Mesodermal cell (in vitro differentiated cells): ENCODE measurements around the gene GLS.
"Not testable (repeated sequence)": the region's sequence is repeated elsewhere in the genome, so short reads cannot be mapped to it uniquely, and the experiment has no call there.

Source experiments
- H3K27ac ChIP-seq: 2 replicates; pipeline ENCODE4 v1.7.0; 2013; ENCODE audit warnings: mild to moderate bottlenecking, low read depth, low read length, moderate library complexity; ENCODE audit not compliant: severe bottlenecking
- H3K36me3 ChIP-seq: 2 replicates; pipeline ENCODE4 v1.7.1; 2013; ENCODE audit warnings: mild to moderate bottlenecking, low read length, moderate library complexity; ENCODE audit not compliant: control insufficient read depth, insufficient read depth
- H3K4me1 ChIP-seq: one replicate; pipeline ENCODE4 v1.7.1; 2013; ENCODE audit warnings: mild to moderate bottlenecking, low read length; ENCODE audit not compliant: insufficient read depth, control insufficient read depth, poor library complexity, severe bottlenecking
- H3K4me3 ChIP-seq: 2 replicates; pipeline ENCODE4 v1.7.0; 2013; ENCODE audit warnings: low read length, control low read depth, mild to moderate bottlenecking; ENCODE audit not compliant: insufficient read depth, poor library complexity, severe bottlenecking; ENCODE audit errors: extremely low read depth
- H3K9me3 ChIP-seq: 2 replicates; pipeline ENCODE4 v1.7.1; 2013; ENCODE audit warnings: mild to moderate bottlenecking, low read length, moderate library complexity; ENCODE audit not compliant: control insufficient read depth
- WGBS, 2 experiments: methylation state at CpG; one replicate each; pipeline ENCODE4 v1.1.5; 2013; ENCODE audit warnings: missing lambda C conversion rate in 2 of 2; ENCODE audit not compliant: insufficient coverage in 2 of 2; 5-methylcytosine and 5-hydroxymethylcytosine counted together

GLS gene

DNA sequence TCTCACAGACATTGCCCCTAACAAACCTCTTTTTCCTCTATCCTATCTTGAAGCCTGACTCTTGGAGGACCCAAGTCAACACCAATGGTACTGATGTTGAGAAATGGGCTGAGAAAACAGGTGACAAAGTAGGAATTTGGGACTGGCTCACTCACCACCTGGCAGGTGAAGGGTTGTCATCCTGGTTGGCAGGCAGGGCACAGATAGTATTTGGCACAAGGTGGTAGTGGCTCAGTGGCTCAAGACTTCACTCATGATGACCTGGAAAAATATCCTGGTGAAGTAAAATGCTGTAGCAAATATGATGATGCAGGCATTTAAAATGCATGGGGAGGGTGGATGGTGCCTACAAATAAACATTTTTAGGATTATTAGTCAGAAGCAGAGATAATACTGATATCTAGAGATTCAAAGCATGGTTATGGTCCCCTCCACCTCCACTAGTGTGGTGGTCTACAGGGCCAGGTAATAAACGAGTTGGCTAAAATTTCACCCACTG lies 38.0 kb upstream of the GLS start:
- Histone ChIP-seq H3K36me3 (no peaks in the 10 kb centered on the region), H3K4me1 (peaks cover 16% of the 10 kb centered on the region), H3K9me3 (no peaks in the 10 kb centered on the region), H3K27ac (no peak overlapping the region), H3K4me3 (no peak overlapping the region)
- 80 to 100% methylated on average over 1 of the region's 1 CpG for WGBS, 2 experiments

DNA sequence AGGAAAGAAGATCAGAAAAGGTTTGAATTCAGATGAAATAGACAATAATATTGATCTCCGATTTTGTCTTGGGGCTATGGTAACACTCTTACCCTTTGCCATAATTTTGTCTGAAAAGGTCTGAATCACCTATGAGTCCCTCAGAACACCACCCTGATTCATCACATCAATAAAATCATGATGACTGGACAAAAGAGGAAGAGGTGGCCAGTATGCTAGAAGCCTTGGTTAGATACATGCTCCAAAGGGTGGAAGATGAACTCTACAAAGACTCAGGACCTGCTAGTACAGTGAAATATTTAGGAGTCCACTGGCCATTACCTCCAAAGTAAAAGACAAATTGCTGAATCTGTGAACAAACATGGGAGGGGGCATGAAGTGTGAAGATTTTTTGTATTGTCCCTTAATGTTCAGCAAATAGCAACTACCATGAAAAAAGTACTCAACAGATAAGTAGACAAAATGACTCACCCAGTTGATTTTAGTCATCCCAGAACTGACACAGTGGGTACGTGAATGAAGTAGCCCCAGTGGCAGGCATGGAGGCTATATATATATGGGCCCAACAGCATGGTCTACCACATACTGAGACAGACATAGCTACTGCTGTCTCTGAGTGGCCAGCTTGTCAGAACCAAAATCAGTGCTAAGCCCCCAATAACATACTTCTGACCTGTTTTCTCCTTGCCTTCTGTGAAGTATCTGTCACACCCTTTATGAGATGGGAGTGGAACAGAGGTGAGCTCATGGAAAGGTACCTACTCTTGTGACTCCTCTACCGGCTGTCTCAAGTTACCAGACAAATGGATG lies 36.5 kb upstream of the GLS start:
- no peaks in the 10 kb centered on the region for H3K36me3 ChIP-seq
- H3K9me3 ChIP-seq, result no peaks in the 10 kb centered on the region
- no peak overlapping the region for H3K4me3 ChIP-seq
- H3K4me1 ChIP-seq, result peaks cover 6% of the 10 kb centered on the region
- H3K27ac ChIP-seq, result no peak overlapping the region
- WGBS, 2 experiments, result 93 to 100% methylated on average over 1 to 2 of the region's 3 CpGs

DNA sequence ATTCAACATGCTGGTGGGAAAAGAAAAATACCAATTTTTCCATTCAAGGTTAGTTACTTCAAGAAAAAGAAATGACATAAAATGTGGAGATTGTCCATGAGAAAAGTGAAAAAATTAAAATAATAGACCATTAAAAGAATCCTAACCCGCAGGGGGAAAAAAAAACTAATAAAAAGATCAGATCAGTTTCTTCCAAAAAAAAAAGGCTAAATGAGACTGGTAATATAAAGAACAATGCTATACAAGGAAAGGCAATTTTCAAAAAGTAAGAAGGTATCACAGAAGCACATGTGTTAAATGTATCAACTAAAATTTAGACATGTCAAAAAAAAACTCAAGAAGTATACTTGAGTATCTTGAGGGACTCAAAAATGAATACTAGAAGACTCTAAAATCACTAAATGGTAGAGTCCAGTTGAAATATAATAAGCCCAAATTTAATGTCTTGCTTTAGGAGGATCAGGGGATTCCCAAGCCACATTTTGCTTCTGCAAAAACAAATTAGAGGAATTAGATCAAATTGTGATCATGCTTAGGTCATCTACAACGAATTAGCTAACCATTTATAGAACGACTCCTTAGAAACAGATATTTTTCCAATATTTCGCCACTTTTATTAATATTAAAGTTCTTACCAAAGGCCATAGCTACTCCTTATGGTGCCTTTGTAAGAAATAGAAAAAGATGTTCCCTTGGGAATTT lies 35.8 kb upstream of the GLS start:
- H3K27ac ChIP-seq, result no peak overlapping the region
- WGBS, 2 experiments, result 100% methylated on average over 1 of the region's 4 CpGs; no CpG with 5 or more reads in 1 of the 2 experiments

DNA sequence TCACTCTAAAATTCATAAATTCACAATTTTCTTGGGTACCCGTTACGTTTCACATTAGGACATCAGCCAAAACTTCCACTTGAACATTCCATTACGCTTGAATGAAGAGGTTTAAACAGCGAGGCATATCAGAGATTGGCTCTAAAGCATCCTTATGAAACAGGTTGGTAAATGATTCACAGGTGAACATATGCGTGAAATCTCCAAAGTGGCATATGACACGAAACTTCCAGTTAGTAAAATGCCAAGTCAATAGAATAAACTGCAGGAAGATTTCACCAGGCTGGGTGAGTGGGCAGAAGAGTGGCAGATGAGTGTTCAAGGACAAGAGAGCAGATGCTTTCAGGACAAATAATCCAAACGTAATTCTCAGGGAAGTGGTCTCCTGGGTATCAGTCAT lies 33.9 kb upstream of the GLS start:
- no peak overlapping the region for H3K4me3 ChIP-seq
- H3K36me3 ChIP-seq, result no peaks in the 10 kb centered on the region
- no peak overlapping the region for H3K27ac ChIP-seq
- H3K4me1 ChIP-seq, result no peaks in the 10 kb centered on the region
- WGBS, 2 experiments, result 95 to 96% methylated on average over 6 to 7 of the region's 7 CpGs
- no peaks in the 10 kb centered on the region for H3K9me3 ChIP-seq

More for the DNA sequence above, 35.8 kb upstream of the GLS start:
- H3K9me3 ChIP-seq, result no peaks in the 10 kb centered on the region
- no peaks in the 10 kb centered on the region for H3K36me3 ChIP-seq
- peaks cover 6% of the 10 kb centered on the region for H3K4me1 ChIP-seq
- H3K4me3 ChIP-seq, result no peak overlapping the region

DNA sequence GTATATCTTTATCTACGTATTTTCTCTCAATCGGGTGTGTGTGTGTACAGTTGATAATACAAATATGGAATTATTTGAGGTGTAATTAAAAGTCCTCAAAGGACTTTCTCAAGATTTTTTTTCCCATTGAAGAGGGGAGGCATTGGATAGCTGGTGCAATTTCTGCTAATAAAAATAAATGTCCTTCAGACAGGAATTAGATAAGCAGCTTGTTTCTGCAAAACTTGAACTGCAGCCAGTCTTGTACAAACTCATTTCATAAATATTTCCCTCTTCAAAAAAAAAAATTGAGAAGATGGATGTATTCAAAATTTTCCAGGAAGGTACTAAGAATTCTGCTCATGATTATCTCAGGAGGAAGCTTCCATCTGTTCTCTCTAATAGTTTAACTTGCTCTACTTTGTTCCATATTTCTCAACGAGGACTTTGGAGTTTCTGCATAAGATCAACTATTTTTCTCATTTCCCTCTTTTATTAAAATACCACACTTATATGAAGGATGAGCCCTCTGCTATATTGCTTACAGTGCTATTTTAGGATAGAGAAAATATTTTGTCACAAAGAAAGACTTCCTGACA lies 33.0 kb upstream of the GLS start:
- H3K27ac ChIP-seq, result no peak overlapping the region
- H3K9me3 ChIP-seq, result no peaks in the 10 kb centered on the region
- H3K4me3 ChIP-seq, result no peak overlapping the region
- H3K4me1 ChIP-seq, result no peaks in the 10 kb centered on the region
- WGBS, 2 experiments, result no CpG with 5 or more reads among the region's 3 CpGs
- no peaks in the 10 kb centered on the region for H3K36me3 ChIP-seq

DNA sequence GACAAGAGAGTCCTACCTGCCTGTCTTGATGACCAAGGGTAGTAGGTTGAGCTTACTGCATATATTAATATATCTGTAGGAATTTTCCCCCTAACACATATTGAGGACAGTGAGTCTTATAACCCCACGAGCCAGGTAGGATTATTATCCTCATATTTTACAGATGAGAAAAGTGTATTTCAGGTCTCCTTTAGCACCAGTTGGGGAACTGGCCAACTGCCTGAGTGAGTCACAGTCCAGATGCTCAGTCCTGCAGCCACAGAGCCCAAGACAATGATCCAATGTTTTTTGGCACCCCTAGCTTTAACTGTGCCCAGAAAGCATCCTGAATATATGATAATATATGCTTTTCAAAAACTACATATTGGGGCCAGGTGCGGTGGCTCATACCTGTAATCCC lies 30.8 kb upstream of the GLS start:
- Histone ChIP-seq H3K36me3 (no peaks in the 10 kb centered on the region), H3K4me1 (peaks cover 4% of the 10 kb centered on the region), H3K9me3 (no peaks in the 10 kb centered on the region), H3K4me3 (no peak overlapping the region), H3K27ac (no peak overlapping the region)
- WGBS, 2 experiments, result 100% methylated on average over 1 of the region's 2 CpGs; no CpG with 5 or more reads in 1 of the 2 experiments

DNA sequence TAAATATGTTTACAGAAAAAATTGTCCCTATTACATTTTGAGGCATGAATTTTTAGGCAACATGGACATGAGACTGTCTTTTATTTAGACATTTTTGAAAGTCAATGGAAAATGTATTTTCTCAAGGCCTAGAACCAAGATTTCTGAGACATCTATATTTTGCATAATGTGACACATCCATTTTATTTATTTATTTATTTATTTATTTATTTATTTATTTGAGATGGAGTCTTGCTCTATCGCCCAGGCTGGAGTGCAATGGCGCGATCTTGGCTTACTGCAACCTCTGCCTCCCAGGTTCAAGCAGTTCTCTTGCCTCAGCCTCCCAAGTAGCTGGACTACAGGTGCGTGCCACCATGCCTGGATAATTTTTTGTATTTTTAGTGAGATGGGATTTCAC lies 27.6 kb upstream of the GLS start:
- 84% methylated on average over 3 of the region's 4 CpGs; no CpG with 5 or more reads in 1 of the 2 experiments for WGBS, 2 experiments
- H3K4me1 ChIP-seq, result peaks cover 28% of the 10 kb centered on the region
- H3K9me3 ChIP-seq, H3K27ac ChIP-seq, H3K36me3 ChIP-seq, H3K4me3 ChIP-seq: not testable (repeated sequence)

DNA sequence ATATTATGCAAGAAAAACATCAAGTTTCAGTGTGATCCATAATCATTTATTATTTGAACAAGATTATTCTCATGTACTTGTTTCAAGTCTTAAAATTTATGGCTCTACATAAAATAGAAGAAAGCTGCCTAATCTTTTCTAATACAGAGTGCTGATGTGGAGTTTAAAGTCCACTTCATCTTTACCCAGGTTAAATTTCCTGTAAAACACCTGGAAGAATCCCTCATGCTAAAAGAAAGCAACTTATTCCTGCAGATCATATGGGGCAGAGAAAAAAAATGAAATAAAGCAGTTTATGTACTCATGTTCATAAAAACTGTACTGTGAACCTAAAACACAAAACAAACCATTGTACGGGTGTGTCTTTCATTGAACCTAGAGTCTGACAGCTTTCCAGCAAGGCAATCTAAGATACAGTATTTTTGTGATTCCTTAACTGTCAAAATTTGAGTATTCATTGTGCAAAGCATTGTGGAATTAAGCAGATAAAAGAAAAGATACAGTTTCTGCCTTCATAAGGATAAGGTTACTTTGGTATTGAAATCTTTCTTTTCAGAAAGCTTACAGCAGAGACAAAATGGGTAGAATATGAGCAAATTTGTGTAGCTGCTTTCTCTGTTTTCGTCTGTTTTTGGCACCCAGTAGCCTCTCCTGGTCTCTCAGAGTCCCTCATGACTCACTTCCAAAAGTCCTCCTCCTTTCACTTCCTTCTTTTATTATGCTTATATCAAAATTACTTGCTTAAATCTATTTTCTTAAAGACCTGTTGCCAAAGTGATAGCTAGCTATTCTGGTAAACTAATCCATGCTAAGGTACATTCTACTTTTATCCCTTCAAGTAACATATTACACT lies 26.9 kb upstream of the GLS start:
- H3K4me3 ChIP-seq, result no peak overlapping the region
- WGBS, 2 experiments, result 71% methylated on average over 1 of the region's 2 CpGs; no CpG with 5 or more reads in 1 of the 2 experiments
- H3K9me3 ChIP-seq, result no peaks in the 10 kb centered on the region
- no peaks in the 10 kb centered on the region for H3K36me3 ChIP-seq
- no peak overlapping the region for H3K27ac ChIP-seq
- peaks cover 35% of the 10 kb centered on the region for H3K4me1 ChIP-seq

DNA sequence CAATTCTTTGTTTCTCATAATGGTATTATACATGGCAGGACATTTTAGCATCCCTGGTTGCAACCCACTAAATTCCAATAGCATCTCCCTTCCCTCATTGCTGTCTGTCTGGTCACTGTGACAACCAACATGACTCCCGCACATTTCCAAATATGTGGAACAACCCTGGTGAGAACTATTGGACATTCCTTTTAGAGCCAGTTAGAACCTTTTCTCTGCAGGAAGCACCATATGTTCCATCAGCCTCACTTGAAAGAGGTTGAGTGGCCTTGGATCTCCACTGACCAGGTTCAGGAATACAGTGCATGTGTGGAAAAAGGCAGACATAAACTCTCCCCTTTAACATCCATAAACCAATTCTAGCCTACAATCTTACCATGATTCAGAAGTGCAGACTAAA lies 25.9 kb upstream of the GLS start:
- WGBS, 2 experiments, result 100% methylated on average over 1 of the region's 1 CpG; no CpG with 5 or more reads in 1 of the 2 experiments
- Histone ChIP-seq H3K36me3 (no peaks in the 10 kb centered on the region), H3K9me3 (no peaks in the 10 kb centered on the region), H3K27ac (no peak overlapping the region), H3K4me3 (no peak overlapping the region), H3K4me1 (peaks cover 44% of the 10 kb centered on the region)

DNA sequence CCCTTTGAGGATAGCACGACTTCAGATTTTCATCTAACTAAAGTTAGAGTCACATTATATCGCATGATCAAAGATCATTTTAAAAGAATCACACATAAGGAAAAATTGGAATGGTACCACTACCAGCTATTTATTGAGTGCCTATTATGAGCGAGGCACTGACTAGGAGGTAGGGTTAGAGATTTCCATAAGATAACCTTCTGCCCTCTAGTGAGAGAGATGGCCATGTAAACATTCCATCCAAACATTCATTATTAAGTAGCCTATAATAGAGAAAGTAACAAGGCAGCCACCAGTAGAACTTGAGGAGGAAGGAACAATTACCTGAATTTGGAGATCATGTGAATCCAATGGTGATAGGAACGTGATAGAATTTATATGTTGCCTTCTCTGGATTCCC lies 25.4 kb upstream of the GLS start:
- WGBS, 2 experiments, result 80% methylated on average over 1 of the region's 4 CpGs; no CpG with 5 or more reads in 1 of the 2 experiments

More for the DNA sequence above, 25.4 kb upstream of the GLS start:
- Histone ChIP-seq H3K27ac (no peak overlapping the region), H3K4me1 (peaks cover 49% of the 10 kb centered on the region), H3K4me3 (no peak overlapping the region), H3K36me3 (no peaks in the 10 kb centered on the region), H3K9me3 (no peaks in the 10 kb centered on the region)
